IMR-90 (cell line): ENCODE results near the gene CAV2.

Experiments used
- CEBPB ChIP-seq: IDR thresholded peaks from 2 replicates; pipeline ENCODE4 v1.6.1; 2012; ENCODE audit warnings: low read depth, low read length, improper control_type of control experiment
- CHD1 ChIP-seq: IDR thresholded peaks from 2 replicates; pipeline ENCODE4 v1.6.1; 2012; ENCODE audit warnings: low read depth, low read length, improper control_type of control experiment
- FOS ChIP-seq: fragments of 150-350 bp; IDR thresholded peaks from 2 replicates; pipeline ENCODE4 v1.6.1; 2016; ENCODE audit warnings: low read depth, low read length
- MAFK ChIP-seq: IDR thresholded peaks from 2 replicates; pipeline ENCODE4 v1.6.1; 2012; ENCODE audit warnings: low read depth, low read length, improper control_type of control experiment
- MAZ ChIP-seq: IDR thresholded peaks from 2 replicates; pipeline ENCODE4 v1.6.1; 2012; ENCODE audit warnings: low read depth, mild to moderate bottlenecking, low read length, improper control_type of control experiment, moderate library complexity, borderline replicate concordance
- MXI1 ChIP-seq: IDR thresholded peaks from 2 replicates; pipeline ENCODE4 v1.6.1; 2012; ENCODE audit warnings: low read depth, mild to moderate bottlenecking, low read length, moderate library complexity, borderline replicate concordance
- POLR2A ChIP-seq: IDR thresholded peaks from 2 replicates; pipeline ENCODE4 v1.6.1; 2012; ENCODE audit warnings: mild to moderate bottlenecking, low read depth, low read length
- RAD21 ChIP-seq: IDR thresholded peaks from 2 replicates; pipeline ENCODE4 v1.6.1; 2012; ENCODE audit warnings: low read length, improper control_type of control experiment
- RCOR1 ChIP-seq: IDR thresholded peaks from 2 replicates; pipeline ENCODE4 v1.6.1; 2012; ENCODE audit warnings: mild to moderate bottlenecking, low read length, improper control_type of control experiment; ENCODE audit not compliant: insufficient replicate concordance
- RFX5 ChIP-seq: IDR thresholded peaks from 2 replicates; pipeline ENCODE4 v1.8.0; 2012; ENCODE audit warnings: low read depth, mild to moderate bottlenecking, low read length, moderate library complexity
- SMC3 ChIP-seq: fragments of 150-350 bp; IDR thresholded peaks from 2 replicates; pipeline ENCODE4 v1.6.1; 2016; ENCODE audit warnings: low read depth, mild to moderate bottlenecking, antibody characterized with exemption, low read length, moderate library complexity
- TF ChIP-seq, protein P1 (sequence below): conservative IDR thresholded peaks from 2 replicates; pipeline ENCODE4 v1.5.1; 2012; ENCODE audit warnings: mild to moderate bottlenecking, low read depth, low read length, improper control_type of control experiment
- TF ChIP-seq, protein P2 (sequence below): fragments of 150-350 bp; IDR thresholded peaks from 2 replicates; pipeline ENCODE4 v1.6.1; 2016; ENCODE audit warnings: low read depth, mild to moderate bottlenecking, low read length, moderate library complexity, borderline replicate concordance
- TF ChIP-seq, protein P3 (sequence below): fragments of 150-350 bp; IDR thresholded peaks from 2 replicates; pipeline ENCODE4 v1.6.1; 2017; ENCODE audit warnings: mild to moderate bottlenecking, antibody characterized with exemption, low read length, low read depth

DNA sequence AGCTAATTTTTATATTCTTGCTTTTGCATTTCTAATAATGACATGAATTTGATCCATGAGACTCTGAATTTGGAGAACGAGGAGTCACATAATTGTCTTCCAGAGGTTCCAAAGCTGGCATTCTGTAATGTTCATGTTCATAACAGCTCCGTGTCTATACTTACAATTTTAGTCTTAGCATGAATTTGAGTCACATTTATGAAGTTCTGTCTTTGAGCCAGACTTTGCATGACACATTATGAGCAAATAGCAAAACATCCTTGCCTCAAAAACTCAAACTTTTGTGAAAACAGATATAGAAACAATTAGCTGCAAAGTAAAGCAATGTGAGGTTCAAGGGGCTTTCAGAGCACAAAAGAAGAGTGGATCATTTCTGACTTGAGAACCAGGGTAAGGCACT lies 44.5 kb upstream of the CAV2 start:
- TF ChIP-seq SMC3, result no peak
- TF ChIP-seq POLR2A, result no peak
- no peak for TF ChIP-seq RAD21
- no peak for TF ChIP-seq MAZ
- TF ChIP-seq, protein P1, sequence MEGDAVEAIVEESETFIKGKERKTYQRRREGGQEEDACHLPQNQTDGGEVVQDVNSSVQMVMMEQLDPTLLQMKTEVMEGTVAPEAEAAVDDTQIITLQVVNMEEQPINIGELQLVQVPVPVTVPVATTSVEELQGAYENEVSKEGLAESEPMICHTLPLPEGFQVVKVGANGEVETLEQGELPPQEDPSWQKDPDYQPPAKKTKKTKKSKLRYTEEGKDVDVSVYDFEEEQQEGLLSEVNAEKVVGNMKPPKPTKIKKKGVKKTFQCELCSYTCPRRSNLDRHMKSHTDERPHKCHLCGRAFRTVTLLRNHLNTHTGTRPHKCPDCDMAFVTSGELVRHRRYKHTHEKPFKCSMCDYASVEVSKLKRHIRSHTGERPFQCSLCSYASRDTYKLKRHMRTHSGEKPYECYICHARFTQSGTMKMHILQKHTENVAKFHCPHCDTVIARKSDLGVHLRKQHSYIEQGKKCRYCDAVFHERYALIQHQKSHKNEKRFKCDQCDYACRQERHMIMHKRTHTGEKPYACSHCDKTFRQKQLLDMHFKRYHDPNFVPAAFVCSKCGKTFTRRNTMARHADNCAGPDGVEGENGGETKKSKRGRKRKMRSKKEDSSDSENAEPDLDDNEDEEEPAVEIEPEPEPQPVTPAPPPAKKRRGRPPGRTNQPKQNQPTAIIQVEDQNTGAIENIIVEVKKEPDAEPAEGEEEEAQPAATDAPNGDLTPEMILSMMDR, result no peak
- 0 out of 2 replicates have a peak, but pooled peaks have one; percentile 15 for TF ChIP-seq FOS
- no peak for TF ChIP-seq MAFK
- TF ChIP-seq, protein P2, sequence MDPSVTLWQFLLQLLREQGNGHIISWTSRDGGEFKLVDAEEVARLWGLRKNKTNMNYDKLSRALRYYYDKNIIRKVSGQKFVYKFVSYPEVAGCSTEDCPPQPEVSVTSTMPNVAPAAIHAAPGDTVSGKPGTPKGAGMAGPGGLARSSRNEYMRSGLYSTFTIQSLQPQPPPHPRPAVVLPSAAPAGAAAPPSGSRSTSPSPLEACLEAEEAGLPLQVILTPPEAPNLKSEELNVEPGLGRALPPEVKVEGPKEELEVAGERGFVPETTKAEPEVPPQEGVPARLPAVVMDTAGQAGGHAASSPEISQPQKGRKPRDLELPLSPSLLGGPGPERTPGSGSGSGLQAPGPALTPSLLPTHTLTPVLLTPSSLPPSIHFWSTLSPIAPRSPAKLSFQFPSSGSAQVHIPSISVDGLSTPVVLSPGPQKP, result no peak
- TF ChIP-seq CHD1, result no peak
- TF ChIP-seq RFX5, result no peak
- peak; percentile 43; the same call in 1 of the 2 replicates for TF ChIP-seq CEBPB
- TF ChIP-seq RCOR1, result no peak
- TF ChIP-seq, protein P3, sequence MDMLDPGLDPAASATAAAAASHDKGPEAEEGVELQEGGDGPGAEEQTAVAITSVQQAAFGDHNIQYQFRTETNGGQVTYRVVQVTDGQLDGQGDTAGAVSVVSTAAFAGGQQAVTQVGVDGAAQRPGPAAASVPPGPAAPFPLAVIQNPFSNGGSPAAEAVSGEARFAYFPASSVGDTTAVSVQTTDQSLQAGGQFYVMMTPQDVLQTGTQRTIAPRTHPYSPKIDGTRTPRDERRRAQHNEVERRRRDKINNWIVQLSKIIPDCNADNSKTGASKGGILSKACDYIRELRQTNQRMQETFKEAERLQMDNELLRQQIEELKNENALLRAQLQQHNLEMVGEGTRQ, result no peak
- no peak for TF ChIP-seq MXI1
